ENCODE measurements around the gene HES6.

Gene HES6

DNA sequence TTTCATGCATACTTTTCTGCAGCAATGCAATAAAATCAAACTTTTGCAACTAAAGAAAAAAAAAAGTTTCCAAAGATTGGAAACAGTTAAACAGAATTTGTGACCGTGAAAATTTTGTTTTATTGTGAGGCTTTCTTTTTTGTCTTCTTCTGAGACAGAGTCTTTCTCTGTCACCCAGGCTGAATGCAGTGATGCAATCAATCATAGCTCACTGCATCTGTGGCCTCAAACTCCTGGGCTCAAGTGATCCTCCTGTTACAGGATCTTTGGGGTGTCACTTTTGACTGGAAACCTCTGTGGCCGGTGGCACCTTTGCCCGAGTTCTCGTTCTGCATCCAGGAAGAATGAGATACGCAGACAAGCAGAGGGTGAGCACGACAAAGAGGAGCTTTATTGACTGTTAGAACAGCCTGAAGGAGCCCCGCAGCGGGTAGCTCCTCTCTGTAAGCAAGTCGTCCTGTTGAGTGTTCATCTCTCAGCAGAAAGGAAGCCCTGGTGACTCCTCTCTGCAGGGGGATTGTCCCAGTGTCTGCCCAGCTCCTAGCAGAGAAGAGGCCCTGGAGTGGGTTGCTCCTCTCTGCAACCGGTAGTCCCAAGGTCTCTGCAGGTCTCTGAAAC is 19.5 kb downstream of the HES6 start:
- Histone ChIP-seq H3K9me3 (ENCODE audit: low read length) (no peaks in the 10 kb centered on the region), H3K27ac (ENCODE audit: low read depth, low read length, poor library complexity, severe bottlenecking) (no peak overlapping the region), H4K20me1 (ENCODE audit: insufficient read depth, low read length) (no peaks in the 10 kb centered on the region), H3K4me2 (ENCODE audit: low read length) (no peak overlapping the region), H3K4me3 (ENCODE audit: low read depth, low read length, poor library complexity, severe bottlenecking) (no peak overlapping the region), H3K9me2 (ENCODE audit: low read depth, low read length) (no peaks in the 10 kb centered on the region), H3K27me3 (ENCODE audit: insufficient read depth, low read length) (0 out of 2 replicates have a peak, but pooled peaks cover 2% of the 10 kb centered on the region), H3F3A (ENCODE audit: insufficient read depth, low read length) (no peaks in the 10 kb centered on the region), H3K36me3 (ENCODE audit: insufficient read depth, low read length) (no peaks in the 10 kb centered on the region), H2AFZ (ENCODE audit: low read length) (no peak overlapping the region), H3K79me2 (ENCODE audit: insufficient read depth, low read length) (no peaks in the 10 kb centered on the region), H3K4me1 (ENCODE audit: insufficient read depth, low read length, severe bottlenecking) (no peaks in the 10 kb centered on the region), H3K9ac (ENCODE audit: low read length) (no peak overlapping the region)
- TF ChIP-seq EZH2 (IDR thresholded peaks at IDR 0.05; ENCODE audit: borderline replicate concordance, low read length), result no peak
- TF ChIP-seq, protein P1, sequence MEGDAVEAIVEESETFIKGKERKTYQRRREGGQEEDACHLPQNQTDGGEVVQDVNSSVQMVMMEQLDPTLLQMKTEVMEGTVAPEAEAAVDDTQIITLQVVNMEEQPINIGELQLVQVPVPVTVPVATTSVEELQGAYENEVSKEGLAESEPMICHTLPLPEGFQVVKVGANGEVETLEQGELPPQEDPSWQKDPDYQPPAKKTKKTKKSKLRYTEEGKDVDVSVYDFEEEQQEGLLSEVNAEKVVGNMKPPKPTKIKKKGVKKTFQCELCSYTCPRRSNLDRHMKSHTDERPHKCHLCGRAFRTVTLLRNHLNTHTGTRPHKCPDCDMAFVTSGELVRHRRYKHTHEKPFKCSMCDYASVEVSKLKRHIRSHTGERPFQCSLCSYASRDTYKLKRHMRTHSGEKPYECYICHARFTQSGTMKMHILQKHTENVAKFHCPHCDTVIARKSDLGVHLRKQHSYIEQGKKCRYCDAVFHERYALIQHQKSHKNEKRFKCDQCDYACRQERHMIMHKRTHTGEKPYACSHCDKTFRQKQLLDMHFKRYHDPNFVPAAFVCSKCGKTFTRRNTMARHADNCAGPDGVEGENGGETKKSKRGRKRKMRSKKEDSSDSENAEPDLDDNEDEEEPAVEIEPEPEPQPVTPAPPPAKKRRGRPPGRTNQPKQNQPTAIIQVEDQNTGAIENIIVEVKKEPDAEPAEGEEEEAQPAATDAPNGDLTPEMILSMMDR (IDR thresholded peaks at IDR 0.05; ENCODE audit: low read length), result no peak

DNA sequence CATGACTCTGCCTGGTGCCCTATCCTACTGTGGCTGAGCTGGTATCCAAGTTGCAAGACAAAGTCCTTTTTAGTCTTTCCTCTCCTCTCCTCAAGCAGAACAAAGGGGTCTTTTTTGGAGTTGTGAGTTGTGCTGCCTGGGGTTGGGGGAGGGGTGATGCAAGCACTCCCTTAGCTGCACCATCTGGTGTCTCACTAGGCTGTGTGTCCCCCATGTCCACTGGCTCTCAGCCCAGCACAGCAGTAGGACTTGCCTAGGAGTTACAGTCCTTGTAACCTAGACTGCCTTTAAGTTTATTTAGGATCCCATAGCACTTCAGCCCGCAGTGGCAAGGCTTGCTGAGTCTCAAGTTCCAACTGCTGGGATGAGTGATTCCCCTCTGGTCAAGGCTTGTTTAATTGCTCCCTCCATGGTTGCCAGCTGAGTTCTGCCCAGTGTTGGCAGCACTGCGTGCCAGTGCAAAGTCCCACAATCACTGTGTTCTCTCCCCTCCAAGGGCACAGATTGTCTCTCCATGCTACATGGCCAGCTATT is 23.1 kb downstream of the HES6 start:
- no peaks in the 10 kb centered on the region for H3K9me2 ChIP-seq (ENCODE audit: low read depth, low read length)
- H3K4me3 ChIP-seq (ENCODE audit: low read depth, low read length, poor library complexity, severe bottlenecking), result no peak overlapping the region
- no peak for TF ChIP-seq EZH2 (IDR thresholded peaks at IDR 0.05; ENCODE audit: borderline replicate concordance, low read length)
- TF ChIP-seq, protein P1 (IDR thresholded peaks at IDR 0.05; ENCODE audit: low read length), result no peak
- H3K4me2 ChIP-seq (ENCODE audit: low read length), result no peak overlapping the region
- no peak overlapping the region for H3K27ac ChIP-seq (ENCODE audit: low read depth, low read length, poor library complexity, severe bottlenecking)
- H3K27me3 ChIP-seq (ENCODE audit: insufficient read depth, low read length), result no peaks in the 10 kb centered on the region
- H3K79me2 ChIP-seq (ENCODE audit: insufficient read depth, low read length), result no peaks in the 10 kb centered on the region
- H3K9me3 ChIP-seq (ENCODE audit: low read length), result no peaks in the 10 kb centered on the region
- H3F3A ChIP-seq (ENCODE audit: insufficient read depth, low read length), result no peaks in the 10 kb centered on the region
- no peaks in the 10 kb centered on the region for H3K4me1 ChIP-seq (ENCODE audit: insufficient read depth, low read length, severe bottlenecking)
- no peaks in the 10 kb centered on the region for H3K36me3 ChIP-seq (ENCODE audit: insufficient read depth, low read length)
- no peak overlapping the region for H2AFZ ChIP-seq (ENCODE audit: low read length)
- H4K20me1 ChIP-seq (ENCODE audit: insufficient read depth, low read length), result no peaks in the 10 kb centered on the region
- no peak overlapping the region for H3K9ac ChIP-seq (ENCODE audit: low read length)

DNA sequence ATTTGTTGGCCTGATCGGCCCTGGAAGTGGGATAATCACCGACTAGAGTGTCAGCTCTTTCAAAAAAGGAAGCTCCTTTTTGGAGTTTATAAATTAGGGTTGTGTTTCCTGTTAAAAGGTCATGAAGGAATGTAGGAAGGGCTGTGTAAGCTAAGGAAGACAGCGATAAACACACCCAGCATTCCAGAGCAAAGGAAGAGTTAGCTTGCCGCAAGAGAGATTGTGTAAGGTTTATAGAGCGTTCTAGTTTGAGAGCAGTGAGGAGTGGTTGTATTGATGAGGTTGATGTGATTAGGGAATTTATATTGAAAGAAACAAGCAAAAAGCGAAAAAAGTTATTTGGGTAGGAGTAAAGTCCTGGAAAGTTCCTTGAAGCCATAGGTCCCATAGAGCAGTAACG is 32.8 kb downstream of the HES6 start:
- Histone ChIP-seq H3K36me3 (ENCODE audit: insufficient read depth, low read length) (no peaks in the 10 kb centered on the region; the same call in 1 of the 2 replicates), H3K4me1 (ENCODE audit: insufficient read depth, low read length, severe bottlenecking) (peaks cover 18% of the 10 kb centered on the region), H3K27ac (ENCODE audit: low read depth, low read length, poor library complexity, severe bottlenecking) (no peak overlapping the region), H3K4me2 (ENCODE audit: low read length) (no peak overlapping the region), H3K27me3 (ENCODE audit: insufficient read depth, low read length) (peaks cover 11% of the 10 kb centered on the region; the same call in 1 of the 2 replicates), H3K4me3 (ENCODE audit: low read depth, low read length, poor library complexity, severe bottlenecking) (no peak overlapping the region), H4K20me1 (ENCODE audit: insufficient read depth, low read length) (no peaks in the 10 kb centered on the region), H3K9me2 (ENCODE audit: low read depth, low read length) (no peaks in the 10 kb centered on the region), H2AFZ (ENCODE audit: low read length) (no peak overlapping the region), H3K79me2 (ENCODE audit: insufficient read depth, low read length) (peaks cover 11% of the 10 kb centered on the region), H3K9me3 (ENCODE audit: low read length) (no peaks in the 10 kb centered on the region), H3F3A (ENCODE audit: insufficient read depth, low read length) (no peaks in the 10 kb centered on the region), H3K9ac (ENCODE audit: low read length) (no peak overlapping the region)
- no peak for TF ChIP-seq EZH2 (IDR thresholded peaks at IDR 0.05; ENCODE audit: borderline replicate concordance, low read length)
- TF ChIP-seq, protein P1 (IDR thresholded peaks at IDR 0.05; ENCODE audit: low read length), result no peak

All from OCI-LY1 (cell line).